H1 (cell line): ENCODE data around the gene LGR4.

Source experiments
- CHD2 ChIP-seq: IDR thresholded peaks from 2 replicates; pipeline ENCODE4 v1.6.1; 2012; ENCODE audit warnings: low read length, improper control_type of control experiment
- MAFK ChIP-seq: IDR thresholded peaks from 2 replicates; pipeline ENCODE4 v1.6.1; 2012; ENCODE audit warnings: low read depth, mild to moderate bottlenecking, improper control_type of control experiment, low read length
- POLR2AphosphoS5 ChIP-seq: IDR thresholded peaks from 2 replicates; pipeline ENCODE4 v1.6.1; 2011; ENCODE audit warnings: low read depth, low read length
- TF ChIP-seq, protein P1 (sequence below), 3 experiments: IDR thresholded peaks; 1 replicate in 2 of 3; 2 replicates in 1 of 3; pipeline versions ENCODE4 v1.5.1 to v1.6.1; 2011; ENCODE audit warnings: low read length in 3 of 3, mild to moderate bottlenecking in 3 of 3, inconsistent platforms in 2 of 3, low read depth in 1 of 3, moderate library complexity in 1 of 3; ENCODE audit not compliant: insufficient read depth in 1 of 3; ENCODE audit errors: control extremely low read depth in 1 of 3

DNA sequence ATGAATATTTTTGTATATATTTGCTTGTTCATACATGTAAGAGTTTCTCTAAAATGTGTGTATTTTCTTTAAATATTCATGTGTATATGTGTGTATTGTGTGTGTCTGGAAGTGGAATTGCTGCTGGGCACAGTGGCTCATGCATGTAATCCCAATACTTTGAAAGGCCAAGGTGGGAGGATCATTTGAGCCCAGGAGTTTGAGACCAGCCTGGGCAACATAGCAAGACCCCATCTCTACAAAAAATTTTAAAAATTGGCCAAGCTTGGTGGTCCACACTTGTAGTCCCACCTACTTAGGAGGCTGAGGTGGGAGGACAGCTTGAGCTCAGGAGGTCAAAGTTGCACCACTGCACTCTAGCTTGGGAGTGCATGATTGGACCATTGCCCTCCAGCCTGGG lies 4.7 kb upstream of the LGR4 start:
- TF ChIP-seq, protein P1, sequence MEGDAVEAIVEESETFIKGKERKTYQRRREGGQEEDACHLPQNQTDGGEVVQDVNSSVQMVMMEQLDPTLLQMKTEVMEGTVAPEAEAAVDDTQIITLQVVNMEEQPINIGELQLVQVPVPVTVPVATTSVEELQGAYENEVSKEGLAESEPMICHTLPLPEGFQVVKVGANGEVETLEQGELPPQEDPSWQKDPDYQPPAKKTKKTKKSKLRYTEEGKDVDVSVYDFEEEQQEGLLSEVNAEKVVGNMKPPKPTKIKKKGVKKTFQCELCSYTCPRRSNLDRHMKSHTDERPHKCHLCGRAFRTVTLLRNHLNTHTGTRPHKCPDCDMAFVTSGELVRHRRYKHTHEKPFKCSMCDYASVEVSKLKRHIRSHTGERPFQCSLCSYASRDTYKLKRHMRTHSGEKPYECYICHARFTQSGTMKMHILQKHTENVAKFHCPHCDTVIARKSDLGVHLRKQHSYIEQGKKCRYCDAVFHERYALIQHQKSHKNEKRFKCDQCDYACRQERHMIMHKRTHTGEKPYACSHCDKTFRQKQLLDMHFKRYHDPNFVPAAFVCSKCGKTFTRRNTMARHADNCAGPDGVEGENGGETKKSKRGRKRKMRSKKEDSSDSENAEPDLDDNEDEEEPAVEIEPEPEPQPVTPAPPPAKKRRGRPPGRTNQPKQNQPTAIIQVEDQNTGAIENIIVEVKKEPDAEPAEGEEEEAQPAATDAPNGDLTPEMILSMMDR (IDR thresholded peaks at IDR 0.05; ENCODE audit: control extremely low read depth in 1 of 3, insufficient read depth in 1 of 3, low read depth in 1 of 3, low read length in 3 of 3): no peak
- TF ChIP-seq CHD2 (no peak), POLR2AphosphoS5 (no peak), MAFK (no peak)
